Lower leg skin (tissue), 4 donors: ENCODE results near the gene PCDH9. TPM values are rescaled to one million over a fixed set of nuclear protein-coding genes. Genes with fewer than 3 reads are reported as not detected.

ENCODE experiments used
- DNase-seq, 2 donors: peaks; one replicate each; pipeline ENCODE4 v3.0.0-alpha.2; 2019; ENCODE audit warnings: low spot score in 2 of 2
- H3K4me3 ChIP-seq: fragments of 200-600 bp; sonication (generic); 2 replicates; pipeline ENCODE4 v1.5.1; 2017; ENCODE audit warnings: mild to moderate bottlenecking, low read depth; ENCODE audit not compliant: poor library complexity, severe bottlenecking
- CTCF ChIP-seq, 3 donors: fragments of 450-650 bp; IDR thresholded peaks; one replicate each; pipeline ENCODE4 v1.5.1; 2016; ENCODE audit warnings: antibody characterized with exemption in 3 of 3, mild to moderate bottlenecking in 3 of 3, moderate library complexity in 2 of 3
- POLR2A ChIP-seq, 2 donors: fragments of 450-650 bp; IDR thresholded peaks; one replicate each; pipeline ENCODE4 v1.6.1; 2016 to 2017; ENCODE audit warnings: antibody characterized with exemption in 2 of 2, mild to moderate bottlenecking in 1 of 2, moderate library complexity in 1 of 2
- WGBS, 2 donors: methylation state at CpG; one replicate each; pipeline ENCODE4 v1.1.5; 2018; 5-methylcytosine and 5-hydroxymethylcytosine counted together
- intact Hi-C: fragments of 100-400 bp; cut with DNase I; formaldehyde crosslinking; loops from one replicate; pipeline ENCODE4 v1.15.0; 2023; ENCODE audit warnings: low total_unique reads
- total RNA-seq, 4 donors: library from RNA; depleted of rRNA; stranded (reverse); fragments of >200 nt; gene quantifications; one replicate each; pipeline ENCODE4 v1.1.0, GENCODE V29; 2016

PCDH9 gene
- total RNA-seq, 4 donors from 2014 or later: 0.21 to 0.84 (median 0.36) TPM

DNA sequence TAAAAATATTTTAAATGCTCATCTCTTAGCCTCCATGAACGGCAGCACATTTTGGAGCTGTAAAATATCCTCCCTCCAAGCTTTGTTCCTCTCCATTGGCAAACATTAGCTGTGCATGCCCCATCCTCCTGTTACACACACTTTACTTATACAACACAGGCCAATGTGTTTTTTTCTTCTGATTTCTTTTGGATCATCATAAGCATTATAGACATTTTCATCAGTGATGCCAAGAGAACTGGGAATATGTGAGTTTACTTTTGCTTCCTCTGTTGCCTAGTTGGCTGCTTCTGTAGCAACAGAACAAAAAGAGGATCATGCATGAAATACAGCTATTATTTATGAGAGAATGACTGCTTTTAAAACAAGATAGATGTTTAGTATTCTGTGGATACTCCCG lies 142.6 kb downstream of the PCDH9 start:
- DNase-seq: no peak
- H3K4me3 ChIP-seq: no peak overlapping the region
- no peak for TF ChIP-seq CTCF (IDR thresholded peaks at IDR 0.05)
- TF ChIP-seq POLR2A (IDR thresholded peaks at IDR 0.05): no peak
- WGBS, 2 donors: 53 to 66% methylated on average over 2 of the region's 2 CpGs
- intact Hi-C loops: no loop called here

- 29 to 39% methylated on average over 2 of the region's 2 CpGs for WGBS, 2 donors
- H3K4me3 ChIP-seq: no peak overlapping the region
- no peak for DNase-seq
- TF ChIP-seq CTCF (IDR thresholded peaks at IDR 0.05) (no peak), POLR2A (IDR thresholded peaks at IDR 0.05) (no peak)
- intact Hi-C loops: no loop called here
Observed at GRCh38 chr13:67086260-67086659, 143.9 kb downstream of the PCDH9 start.

DNA sequence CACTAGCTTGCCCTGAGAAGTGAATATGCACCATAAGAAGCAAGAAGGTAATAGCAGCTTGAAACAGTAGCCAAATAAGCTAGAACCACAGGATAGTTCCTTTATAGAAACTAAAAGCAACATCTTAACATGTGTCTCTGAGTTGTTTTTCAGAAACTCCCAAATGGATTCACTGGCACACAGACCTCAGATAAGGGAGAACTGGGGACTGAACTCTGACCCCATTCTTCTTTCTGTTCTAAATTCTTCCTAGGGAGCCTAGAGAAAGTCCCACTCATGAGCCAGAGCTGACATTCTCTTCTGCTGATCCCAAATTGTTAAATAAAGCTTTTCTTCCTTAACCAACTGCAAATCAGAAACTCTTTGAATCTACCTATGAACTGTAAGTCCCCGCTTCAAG lies 146.1 kb downstream of the PCDH9 start:
- no peak for DNase-seq
- TF ChIP-seq POLR2A (IDR thresholded peaks at IDR 0.05): no peak
- TF ChIP-seq CTCF (IDR thresholded peaks at IDR 0.05): no peak
- no peak overlapping the region for H3K4me3 ChIP-seq
- intact Hi-C loops: no loop called here
- 97 to 100% methylated on average over 1 of the region's 1 CpG for WGBS, 2 donors

DNA sequence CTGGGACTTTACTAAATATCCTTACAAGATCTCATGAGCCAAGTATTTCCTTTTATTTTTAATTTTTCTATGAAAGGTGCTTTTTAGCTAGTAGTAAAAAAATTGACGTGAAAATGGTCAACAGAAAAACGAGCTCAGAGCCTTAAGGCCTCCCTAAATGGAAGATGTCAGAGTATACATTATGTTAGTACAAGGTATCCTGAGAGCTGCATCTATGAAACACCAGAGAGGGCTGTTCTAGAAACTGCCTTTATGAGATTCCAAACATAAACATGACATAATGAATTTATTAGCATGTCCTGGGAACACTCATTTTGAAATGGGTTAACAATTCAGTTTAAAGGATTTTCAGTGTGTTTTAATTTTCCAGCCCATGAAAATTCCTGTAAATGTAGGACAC lies 146.6 kb downstream of the PCDH9 start:
- WGBS, 2 donors: 71 to 73% methylated on average over 2 of the region's 2 CpGs
- H3K4me3 ChIP-seq: no peak overlapping the region
- TF ChIP-seq CTCF (IDR thresholded peaks at IDR 0.05) (no peak), POLR2A (IDR thresholded peaks at IDR 0.05) (no peak)
- intact Hi-C loops: no loop called here
- DNase-seq: no peak

DNA sequence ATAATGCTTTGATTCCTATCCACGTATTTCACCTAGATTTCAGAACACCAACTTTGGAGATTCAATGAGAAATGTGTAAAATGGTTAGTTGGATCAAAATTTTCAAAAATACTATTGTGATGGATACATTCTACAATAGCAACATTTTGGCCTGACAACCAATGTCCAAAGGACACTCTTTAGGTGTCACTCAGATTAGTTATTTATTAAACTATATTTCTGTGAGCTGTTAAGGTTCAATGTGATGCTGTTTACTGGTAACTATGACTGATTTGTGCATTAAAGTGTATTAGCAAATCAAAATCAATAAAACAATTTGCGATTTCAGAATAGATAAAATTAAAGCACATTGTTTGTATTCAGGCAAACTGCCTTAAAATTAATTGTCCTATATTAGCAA lies 149.8 kb downstream of the PCDH9 start:
- no peak overlapping the region for H3K4me3 ChIP-seq
- no peak for TF ChIP-seq CTCF (IDR thresholded peaks at IDR 0.05)
- no peak for TF ChIP-seq POLR2A (IDR thresholded peaks at IDR 0.05)
- intact Hi-C loops: no loop called here
- 83 to 89% methylated on average over 2 of the region's 2 CpGs for WGBS, 2 donors
- DNase-seq: no peak

DNA sequence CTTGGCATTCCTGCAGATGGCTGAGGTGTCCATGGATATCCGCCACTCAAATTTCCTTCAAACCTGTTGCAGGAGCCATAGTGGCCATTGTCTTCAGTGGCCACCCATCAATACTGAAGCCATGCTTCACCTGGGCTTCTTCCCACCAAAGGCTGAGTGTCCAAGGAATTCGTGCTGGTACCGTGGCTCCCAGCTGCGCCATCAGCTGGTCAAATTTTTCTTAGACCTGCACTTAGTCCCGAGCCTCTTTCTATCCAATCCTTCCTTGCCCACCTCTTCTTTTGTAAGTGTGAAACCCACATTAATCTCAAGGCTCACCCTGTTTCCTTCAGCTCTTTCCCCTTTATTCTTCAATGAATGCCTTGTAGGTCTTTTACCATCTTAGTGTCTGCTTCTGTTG lies 152.1 kb downstream of the PCDH9 start:
- intact Hi-C loops: no loop called here
- no peak for DNase-seq
- TF ChIP-seq POLR2A (IDR thresholded peaks at IDR 0.05) (no peak), CTCF (IDR thresholded peaks at IDR 0.05) (no peak)
- WGBS, 2 donors: 93% methylated on average over 5 of the region's 5 CpGs
- no peak overlapping the region for H3K4me3 ChIP-seq
